ACHN (cell line): Measurements from ENCODE around the gene KCNMA1.

Experiments used
- DNase-seq: peaks from one replicate; pipeline ENCODE4 v3.0.0-alpha.2; 2015
- in situ Hi-C: cut with HindIII; loops from 2 replicates; pipeline ENCODE4 v1.10.0; 2017; ENCODE audit warnings: low sequenced_read_pairs, low pct_ligation_motif_present, low pct_unique_long_range_greater_than_20kb

The KCNMA1 gene

GRCh38 chr10:76868098-76868977 lies 769.3 kb downstream of the KCNMA1 start:
- no peak for DNase-seq
- in situ Hi-C loops = no loop called here

- in situ Hi-C loops = no loop called here
- no peak for DNase-seq
These were observed 770.6 kb downstream of the KCNMA1 start for GRCh38 chr10:76866841-76867586.

DNA sequence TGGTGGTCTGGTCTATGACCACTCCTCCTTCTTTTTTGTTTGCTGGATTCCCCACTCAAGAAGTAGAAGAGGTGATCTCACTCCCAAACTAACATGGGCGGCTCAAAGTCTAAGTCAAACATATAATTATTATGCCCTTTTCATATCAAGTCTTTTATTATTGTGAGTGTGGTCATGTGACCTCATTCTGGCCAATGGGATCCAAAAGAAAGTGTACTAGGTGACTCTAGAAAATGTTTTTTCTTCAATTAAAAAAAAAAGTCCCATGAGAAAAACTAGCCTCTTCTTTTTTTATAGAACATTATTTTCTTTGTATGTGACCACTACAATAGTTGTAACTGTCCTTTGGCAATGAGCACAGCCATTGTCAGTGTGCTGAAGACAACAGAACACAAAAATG lies 772.7 kb downstream of the KCNMA1 start:
- DNase-seq = no peak
- in situ Hi-C loops = no loop called here

GRCh38 chr10:76858721-76859120 lies 778.9 kb downstream of the KCNMA1 start:
- no peak for DNase-seq
- in situ Hi-C loops = no loop called here

GRCh38 chr10:76840802-76841201 lies 796.8 kb downstream of the KCNMA1 start:
- in situ Hi-C loops = no loop called here
- DNase-seq = no peak

GRCh38 chr10:76839276-76839675 lies 798.3 kb downstream of the KCNMA1 start:
- in situ Hi-C loops = no loop called here
- DNase-seq = no peak

GRCh38 chr10:76830218-76830617 lies 807.4 kb downstream of the KCNMA1 start:
- in situ Hi-C loops = no loop called here
- no peak for DNase-seq

GRCh38 chr10:76829724-76830123 lies 807.9 kb downstream of the KCNMA1 start:
- DNase-seq = no peak
- in situ Hi-C loops = no loop called here
